Measurements from ENCODE around the gene TBX2.

GRCh38 chr17:61362396-61362795, 37.2 kb upstream of the TBX2 start:
- TF ChIP-seq EZH2 (IDR thresholded peaks at IDR 0.05; ENCODE audit: borderline replicate concordance, low read depth, low read length, poor library complexity, severe bottlenecking): no peak
- no peak for TF ChIP-seq CTCF (conservative IDR thresholded peaks at IDR 0.05; ENCODE audit: low read depth, low read length)

Data from A673 (cell line).